ENCODE results near the gene ARHGEF37.

ARHGEF37 gene

GRCh38 chr5:149575131-149575530 lies 6.2 kb upstream of the ARHGEF37 start:
- Histone ChIP-seq H2BK120ac (ENCODE audit: low read depth, low read length) (no peak overlapping the region), H3K9ac (ENCODE audit: low read length) (no peak overlapping the region), H2BK5ac (ENCODE audit: low read depth, low read length, poor library complexity, severe bottlenecking) (no peak overlapping the region), H3K79me1 (replicated peaks; ENCODE audit: low read length, poor library complexity, severe bottlenecking) (no peaks in the 10 kb centered on the region), H2BK12ac (ENCODE audit: low read length in 2 of 2) (no peak overlapping the region), H3K4ac (ENCODE audit: low read depth in 1 of 2, low read length in 2 of 2) (no peak overlapping the region), H3K23ac (ENCODE audit: low read length in 2 of 2) (no peak overlapping the region), H2AFZ (ENCODE audit: low read depth, low read length) (no peak overlapping the region), H3K27ac (ENCODE audit: low read length, poor library complexity, severe bottlenecking) (no peak overlapping the region), H3K4me1 (ENCODE audit: control insufficient read depth, insufficient read depth, low read depth, low read length) (no peaks in the 10 kb centered on the region), H3K27me3 (ENCODE audit: control insufficient read depth in 1 of 2, insufficient read depth in 1 of 2, low read length in 2 of 2) (no peaks in the 10 kb centered on the region), H3K18ac (ENCODE audit: low read depth in 1 of 2, low read length in 2 of 2) (no peak overlapping the region), H4K8ac (ENCODE audit: low read length) (no peak overlapping the region), H3K4me3 (ENCODE audit: insufficient read depth in 1 of 2, low read depth in 1 of 2, low read length in 2 of 2) (no peak overlapping the region), H4K91ac (ENCODE audit: low read length) (no peak overlapping the region), H2AK5ac (ENCODE audit: low read length, severe bottlenecking) (no peak overlapping the region), H3K4me2 (ENCODE audit: low read length, poor library complexity, severe bottlenecking) (no peak overlapping the region), H3K14ac (ENCODE audit: low read length in 2 of 2) (no peak overlapping the region), H2BK15ac (ENCODE audit: low read depth, poor library complexity, severe bottlenecking) (no peak overlapping the region), H3K9me3 (ENCODE audit: control insufficient read depth, low read length) (no peaks in the 10 kb centered on the region), H3K36me3 (ENCODE audit: control insufficient read depth in 1 of 2, insufficient read depth in 2 of 2, low read depth in 1 of 2, low read length in 2 of 2) (no peaks in the 10 kb centered on the region)
- 89% methylated on average over 3 of the region's 3 CpGs for WGBS
- DNase-seq = no peak

GRCh38 chr5:149576021-149576420 lies 5.3 kb upstream of the ARHGEF37 start:
- no peak overlapping the region for H2BK15ac ChIP-seq (ENCODE audit: low read depth, poor library complexity, severe bottlenecking)
- H4K91ac ChIP-seq (ENCODE audit: low read length) = no peak overlapping the region
- H3K36me3 ChIP-seq (ENCODE audit: control insufficient read depth in 1 of 2, insufficient read depth in 2 of 2, low read depth in 1 of 2, low read length in 2 of 2) = no peaks in the 10 kb centered on the region
- no peak overlapping the region for H3K4me2 ChIP-seq (ENCODE audit: low read length, poor library complexity, severe bottlenecking)
- H2BK12ac ChIP-seq (ENCODE audit: low read length in 2 of 2) = no peak overlapping the region
- H2BK120ac ChIP-seq (ENCODE audit: low read depth, low read length) = no peak overlapping the region
- no peak overlapping the region for H3K9ac ChIP-seq (ENCODE audit: low read length)
- DNase-seq = no peak
- no peak overlapping the region for H3K4me3 ChIP-seq (ENCODE audit: insufficient read depth in 1 of 2, low read depth in 1 of 2, low read length in 2 of 2)
- WGBS = 100% methylated on average over 1 of the region's 3 CpGs
- no peak overlapping the region for H3K27ac ChIP-seq (ENCODE audit: low read length, poor library complexity, severe bottlenecking)
- no peak overlapping the region for H3K18ac ChIP-seq (ENCODE audit: low read depth in 1 of 2, low read length in 2 of 2)
- H3K4me1 ChIP-seq (ENCODE audit: control insufficient read depth, insufficient read depth, low read depth, low read length) = peaks cover 3% of the 10 kb centered on the region
- H3K79me1 ChIP-seq (replicated peaks; ENCODE audit: low read length, poor library complexity, severe bottlenecking) = no peaks in the 10 kb centered on the region
- no peak overlapping the region for H2AFZ ChIP-seq (ENCODE audit: low read depth, low read length)
- no peak overlapping the region for H3K4ac ChIP-seq (ENCODE audit: low read depth in 1 of 2, low read length in 2 of 2)
- H4K8ac ChIP-seq (ENCODE audit: low read length) = no peak overlapping the region
- no peak overlapping the region for H2BK5ac ChIP-seq (ENCODE audit: low read depth, low read length, poor library complexity, severe bottlenecking)
- no peaks in the 10 kb centered on the region for H3K27me3 ChIP-seq (ENCODE audit: control insufficient read depth in 1 of 2, insufficient read depth in 1 of 2, low read length in 2 of 2)
- no peak overlapping the region for H2AK5ac ChIP-seq (ENCODE audit: low read length, severe bottlenecking)
- no peak overlapping the region for H3K14ac ChIP-seq (ENCODE audit: low read length in 2 of 2)
- H3K23ac ChIP-seq (ENCODE audit: low read length in 2 of 2) = no peak overlapping the region
- no peaks in the 10 kb centered on the region for H3K9me3 ChIP-seq (ENCODE audit: control insufficient read depth, low read length)

- Histone ChIP-seq H2BK120ac (ENCODE audit: low read depth, low read length) (no peak overlapping the region), H4K8ac (ENCODE audit: low read length) (no peak overlapping the region), H3K4me3 (ENCODE audit: insufficient read depth in 1 of 2, low read depth in 1 of 2, low read length in 2 of 2) (no peak overlapping the region), H3K23ac (ENCODE audit: low read length in 2 of 2) (peak overlapping the region in 1 of 2 experiments; percentile 59), H2BK12ac (ENCODE audit: low read length in 2 of 2) (no peak overlapping the region), H3K36me3 (ENCODE audit: control insufficient read depth in 1 of 2, insufficient read depth in 2 of 2, low read depth in 1 of 2, low read length in 2 of 2) (no peaks in the 10 kb centered on the region), H2BK5ac (ENCODE audit: low read depth, low read length, poor library complexity, severe bottlenecking) (no peak overlapping the region), H3K18ac (ENCODE audit: low read depth in 1 of 2, low read length in 2 of 2) (no peak overlapping the region), H4K91ac (ENCODE audit: low read length) (no peak overlapping the region), H3K4me1 (ENCODE audit: control insufficient read depth, insufficient read depth, low read depth, low read length) (peaks cover 9% of the 10 kb centered on the region), H2AFZ (ENCODE audit: low read depth, low read length) (no peak overlapping the region), H3K27ac (ENCODE audit: low read length, poor library complexity, severe bottlenecking) (no peak overlapping the region), H2AK5ac (ENCODE audit: low read length, severe bottlenecking) (no peak overlapping the region), H3K27me3 (ENCODE audit: control insufficient read depth in 1 of 2, insufficient read depth in 1 of 2, low read length in 2 of 2) (no peaks in the 10 kb centered on the region), H3K9me3 (ENCODE audit: control insufficient read depth, low read length) (no peaks in the 10 kb centered on the region), H3K4me2 (ENCODE audit: low read length, poor library complexity, severe bottlenecking) (no peak overlapping the region), H3K9ac (ENCODE audit: low read length) (no peak overlapping the region), H2BK15ac (ENCODE audit: low read depth, poor library complexity, severe bottlenecking) (no peak overlapping the region), H3K79me1 (replicated peaks; ENCODE audit: low read length, poor library complexity, severe bottlenecking) (peaks cover 4% of the 10 kb centered on the region), H3K4ac (ENCODE audit: low read depth in 1 of 2, low read length in 2 of 2) (no peak overlapping the region), H3K14ac (ENCODE audit: low read length in 2 of 2) (no peak overlapping the region)
- 81% methylated on average over 5 of the region's 5 CpGs for WGBS
- DNase-seq = no peak
Observed at GRCh38 chr5:149578896-149579295, 2.4 kb upstream of the ARHGEF37 start.

GRCh38 chr5:149580808-149581191 lies 498 bp upstream of the ARHGEF37 start:
- Histone ChIP-seq H3K79me1 (replicated peaks; ENCODE audit: low read length, poor library complexity, severe bottlenecking) (peaks cover 4% of the 10 kb centered on the region), H3K36me3 (ENCODE audit: control insufficient read depth in 1 of 2, insufficient read depth in 2 of 2, low read depth in 1 of 2, low read length in 2 of 2) (no peaks in the 10 kb centered on the region), H2BK15ac (ENCODE audit: low read depth, poor library complexity, severe bottlenecking) (peak overlapping the region; percentile 12), H3K23ac (ENCODE audit: low read length in 2 of 2) (no peak overlapping the region), H3K4me3 (ENCODE audit: insufficient read depth in 1 of 2, low read depth in 1 of 2, low read length in 2 of 2) (peak overlapping the region; percentile 72 to 77), H3K9ac (ENCODE audit: low read length) (peak overlapping the region; percentile 80), H3K4ac (ENCODE audit: low read depth in 1 of 2, low read length in 2 of 2) (peak overlapping the region in 1 of 2 experiments; percentile 68), H3K27ac (ENCODE audit: low read length, poor library complexity, severe bottlenecking) (peak overlapping the region; percentile 78), H2AFZ (ENCODE audit: low read depth, low read length) (peak overlapping the region; percentile 66), H2AK5ac (ENCODE audit: low read length, severe bottlenecking) (no peak overlapping the region), H3K14ac (ENCODE audit: low read length in 2 of 2) (no peak overlapping the region), H3K4me1 (ENCODE audit: control insufficient read depth, insufficient read depth, low read depth, low read length) (peaks cover 9% of the 10 kb centered on the region), H3K27me3 (ENCODE audit: control insufficient read depth in 1 of 2, insufficient read depth in 1 of 2, low read length in 2 of 2) (no peaks in the 10 kb centered on the region), H3K18ac (ENCODE audit: low read depth in 1 of 2, low read length in 2 of 2) (peak overlapping the region; percentile 30 to 93), H4K8ac (ENCODE audit: low read length) (peak overlapping the region; percentile 65), H3K9me3 (ENCODE audit: control insufficient read depth, low read length) (peaks cover under 1% of the 10 kb centered on the region), H4K91ac (ENCODE audit: low read length) (no peak overlapping the region), H3K4me2 (ENCODE audit: low read length, poor library complexity, severe bottlenecking) (peak overlapping the region; percentile 62), H2BK120ac (ENCODE audit: low read depth, low read length) (peak overlapping the region; percentile 57), H2BK5ac (ENCODE audit: low read depth, low read length, poor library complexity, severe bottlenecking) (no peak overlapping the region), H2BK12ac (ENCODE audit: low read length in 2 of 2) (peak overlapping the region in 1 of 2 experiments; percentile 59)
- no peak for DNase-seq
- 48% methylated on average over 10 of the region's 10 CpGs for WGBS

All from mesenchymal stem cell (in vitro differentiated cells and primary cell).